Stimulated activated CD4-positive, alpha-beta T cell treated with anti-CD3 and anti-CD28 coated beads, Interleukin-1b, Interleukin-23, amount 100 ng/mL, for 48 hours (primary cell): ENCODE results near the gene DOCK1.

Source experiments
- DNase-seq: peaks from one replicate; pipeline ENCODE4 v3.0.0-alpha.2; 2020

Gene DOCK1

GRCh38 chr10:127193125-127193524, 287.9 kb downstream of the DOCK1 start:
- DNase-seq = no peak

GRCh38 chr10:127194111-127194510, 288.9 kb downstream of the DOCK1 start:
- no peak for DNase-seq

DNA sequence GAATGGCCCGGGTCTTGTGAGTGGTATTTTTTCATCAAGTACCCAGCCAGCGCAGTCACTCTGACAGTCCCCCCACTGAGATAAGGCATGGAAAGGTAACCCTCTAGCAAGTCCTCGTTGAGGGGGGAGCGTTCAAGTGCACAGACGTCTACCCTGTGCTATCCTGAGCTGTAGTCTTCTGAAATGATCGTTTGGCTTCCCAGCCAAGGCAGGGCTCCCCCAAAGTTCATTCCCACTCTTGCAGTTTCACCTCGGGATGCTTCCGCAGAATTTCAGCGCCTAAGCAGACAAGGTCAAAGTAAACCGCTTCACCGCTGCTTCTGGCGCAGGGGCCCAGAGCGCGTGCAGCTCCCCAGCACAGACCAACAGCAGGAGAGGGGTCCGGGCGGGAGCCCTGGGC, 289.4 kb downstream of the DOCK1 start:
- no peak for DNase-seq

DNA sequence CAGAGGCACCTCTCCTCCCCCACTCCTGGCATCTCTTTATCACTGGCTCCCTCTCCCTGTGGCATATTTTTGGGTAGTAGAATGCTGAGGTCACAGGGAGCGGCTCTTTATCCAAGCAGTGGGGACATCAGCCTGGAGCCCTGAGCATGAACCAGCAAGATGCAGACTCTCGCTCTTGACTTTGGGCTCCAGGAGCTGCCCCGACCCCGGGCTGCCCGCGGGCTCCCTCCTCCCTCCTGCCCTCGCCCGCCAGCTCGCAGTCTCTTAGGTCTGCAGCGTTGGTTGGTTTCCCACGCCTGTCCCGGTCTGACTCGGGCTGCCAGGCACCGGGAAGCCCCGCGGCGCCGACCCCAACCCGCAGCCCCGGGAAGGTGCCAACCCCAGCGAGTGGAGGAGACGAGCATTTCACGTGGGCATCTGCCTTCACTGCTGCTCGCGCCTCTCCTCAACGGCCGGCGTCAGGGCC, 289.8 kb downstream of the DOCK1 start:
- DNase-seq = no peak

DNA sequence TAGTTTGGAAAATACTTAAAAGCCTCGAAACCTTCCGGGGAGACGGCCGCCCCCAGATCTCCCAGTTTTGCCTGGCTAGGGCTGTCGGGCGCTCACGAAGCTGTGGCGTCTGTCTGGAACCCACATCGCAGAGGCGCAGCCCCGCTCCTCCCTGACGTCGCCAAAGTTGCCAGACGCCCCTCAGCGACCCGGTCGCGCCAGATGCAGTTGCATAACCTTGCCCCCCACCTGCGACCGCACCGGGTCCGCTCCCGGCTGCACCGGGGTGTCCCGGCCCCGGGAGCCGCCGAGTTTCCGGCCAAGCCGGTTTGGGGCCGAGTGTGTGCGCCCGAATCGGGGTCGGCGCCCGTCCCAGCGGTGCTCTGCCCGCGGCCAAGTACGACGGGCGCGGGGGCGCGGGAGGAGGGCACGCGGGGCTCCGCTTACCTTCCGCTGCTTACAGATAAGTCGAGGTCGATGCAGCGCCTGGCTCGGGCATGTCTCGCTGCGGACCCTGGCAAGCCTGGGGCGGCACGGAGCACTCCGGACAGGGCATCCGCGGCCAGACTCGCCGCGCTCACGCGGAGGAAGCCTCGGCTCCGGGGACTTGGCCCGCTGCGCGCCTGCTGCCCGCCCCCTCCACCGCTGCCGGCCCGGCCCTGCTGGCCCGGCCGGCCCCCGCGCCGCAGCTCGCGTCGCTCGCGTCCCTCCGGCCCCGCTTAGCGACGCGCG, 290.5 kb downstream of the DOCK1 start:
- DNase-seq = no peak

- no peak for DNase-seq
Measured at GRCh38 chr10:127196282-127197153, 291.3 kb downstream of the DOCK1 start, which contains the start of gene INSYN2A. INSYN2A (minus strand) TSS chr10:127196591; CDS start chr10:127176395, 20,196 bp downstream.

DNA sequence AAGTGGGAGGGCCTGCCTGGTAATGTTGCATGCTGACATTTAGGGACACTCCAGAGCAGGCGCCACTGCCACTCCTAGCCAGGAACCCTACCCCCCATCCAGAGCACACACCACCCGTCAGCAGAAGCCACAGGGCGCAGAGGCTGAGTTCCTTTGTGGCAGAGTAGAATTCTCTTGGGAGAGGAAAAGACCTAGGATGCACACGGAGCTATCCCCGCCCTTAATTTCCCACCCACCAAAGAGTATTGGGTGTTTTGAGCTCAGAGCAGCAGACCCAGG, 291.9 kb downstream of the DOCK1 start:
- DNase-seq = no peak

- no peak for DNase-seq
Measured at GRCh38 chr10:127198307-127198706, 293.1 kb downstream of the DOCK1 start.

GRCh38 chr10:127198721-127199120, 293.5 kb downstream of the DOCK1 start:
- no peak for DNase-seq

DNA sequence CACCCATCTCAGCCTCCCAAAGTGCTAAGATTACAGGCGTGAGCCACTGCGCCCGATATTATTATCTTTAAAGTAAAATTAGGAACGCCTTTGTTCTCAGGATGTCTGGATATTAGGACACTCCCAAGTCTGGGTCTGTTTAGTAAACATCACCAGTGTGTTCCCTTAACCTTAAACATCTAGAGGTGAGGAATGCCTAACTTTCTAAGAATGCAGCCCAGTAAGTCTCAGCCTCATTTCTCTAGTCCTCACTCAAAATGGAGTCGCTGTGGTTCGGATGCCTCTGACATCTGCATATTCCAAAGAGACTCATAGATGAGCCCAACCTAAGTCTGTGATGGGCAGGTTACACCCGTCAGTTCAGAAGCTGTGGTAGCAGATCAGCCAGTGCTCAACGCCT, 295.4 kb downstream of the DOCK1 start:
- DNase-seq = no peak

DNA sequence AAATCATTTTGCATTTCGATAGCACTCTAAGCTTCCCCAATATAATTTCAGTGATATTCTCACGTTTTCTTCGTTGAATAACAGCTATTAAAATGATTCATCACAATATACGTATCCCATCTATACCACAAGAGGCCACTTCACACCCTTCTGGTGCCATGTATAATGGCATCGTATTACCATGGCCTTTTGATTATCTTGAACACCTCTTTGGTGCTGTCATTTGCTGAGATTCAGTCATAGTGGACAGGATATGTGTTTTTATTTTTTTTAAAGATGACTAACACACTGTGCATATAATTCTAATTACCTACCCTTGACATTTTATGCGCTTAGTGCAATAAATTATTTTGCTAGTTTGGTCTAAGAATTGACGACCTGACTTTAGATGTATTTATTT, 297.8 kb downstream of the DOCK1 start:
- DNase-seq = no peak

DNA sequence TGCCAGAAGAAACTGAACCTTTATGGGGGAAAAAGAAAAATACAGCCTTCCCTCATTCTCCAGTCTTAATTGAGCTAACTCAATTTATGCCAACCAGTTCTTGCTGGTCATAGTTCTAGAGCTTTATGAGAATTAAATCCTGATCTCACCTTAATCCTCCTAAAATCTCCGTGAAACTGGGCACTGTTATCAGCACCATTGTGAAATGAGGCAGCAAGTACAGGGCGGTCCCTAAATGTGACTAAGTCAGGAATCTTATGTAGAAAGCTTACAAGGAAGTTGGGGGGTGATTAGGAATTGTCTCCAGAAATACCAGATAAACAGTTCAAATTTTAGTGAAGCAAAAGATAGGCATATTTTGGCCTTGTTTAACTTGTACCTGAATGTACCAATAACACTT, 301.9 kb downstream of the DOCK1 start:
- DNase-seq = no peak

- DNase-seq = no peak
Measured at GRCh38 chr10:127210936-127211466, 305.8 kb downstream of the DOCK1 start.

DNA sequence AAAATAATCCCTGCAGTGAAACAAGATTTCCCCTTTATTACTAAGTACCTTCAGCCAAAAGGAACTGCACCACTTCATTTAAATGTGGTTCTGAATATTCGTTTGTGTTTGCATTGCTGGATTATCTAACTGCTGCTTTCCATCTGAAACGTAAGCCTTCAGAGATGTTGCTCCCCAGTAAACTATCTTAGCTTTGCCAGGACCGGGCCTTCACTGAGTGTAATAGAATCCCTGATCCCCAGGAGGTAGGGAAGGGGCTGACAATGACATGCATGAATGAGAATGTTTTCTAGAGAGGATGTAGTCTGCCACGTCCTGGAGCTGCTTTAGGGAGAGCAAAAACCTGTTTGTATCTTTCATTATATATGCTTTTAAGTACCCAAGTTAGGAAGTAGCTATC, 310.6 kb downstream of the DOCK1 start:
- no peak for DNase-seq

DNA sequence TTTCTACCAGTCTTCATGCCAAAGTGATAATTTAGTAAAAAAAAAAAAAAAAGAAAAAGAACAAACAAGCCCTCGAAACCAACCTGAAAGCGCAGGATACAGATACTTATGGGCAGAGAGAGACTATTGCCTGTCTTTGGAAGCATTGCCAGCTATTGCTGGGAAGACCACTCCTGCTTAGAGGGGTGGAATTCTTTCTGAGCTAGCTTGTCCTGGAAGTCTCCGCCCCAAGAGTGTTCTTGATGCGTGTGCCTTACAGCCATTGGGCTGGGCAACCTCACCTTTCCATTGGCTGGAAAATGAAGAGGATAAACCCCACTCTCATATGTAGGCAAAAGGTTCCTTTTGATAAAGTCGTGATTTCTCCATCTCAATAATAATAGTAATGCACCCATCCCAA, 311.0 kb downstream of the DOCK1 start:
- DNase-seq = no peak

GRCh38 chr10:127216786-127217185, 311.6 kb downstream of the DOCK1 start:
- DNase-seq = no peak

- DNase-seq = no peak
Measured at GRCh38 chr10:127218658-127219057, 313.4 kb downstream of the DOCK1 start.

DNA sequence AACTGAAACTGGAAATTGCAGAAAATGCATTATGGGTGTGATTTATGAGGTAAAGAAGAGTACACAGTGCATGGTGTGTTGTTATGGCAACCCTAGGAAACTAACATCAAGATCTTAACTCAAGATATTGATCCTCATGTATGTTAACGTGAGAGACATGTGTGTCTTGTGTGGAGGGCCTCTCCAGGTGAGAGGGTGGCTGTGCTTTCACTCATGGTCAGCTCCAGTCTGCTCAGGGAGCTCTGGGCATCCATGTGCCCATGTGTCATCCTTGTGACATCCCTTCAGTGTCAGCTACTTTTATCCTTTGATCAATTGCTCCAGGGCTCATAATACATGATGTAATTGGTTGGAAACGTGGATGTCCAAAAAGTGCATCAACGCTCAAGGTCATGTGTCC, 316.1 kb downstream of the DOCK1 start:
- DNase-seq = no peak

- DNase-seq = no peak
Measured at GRCh38 chr10:127227027-127227426, 321.8 kb downstream of the DOCK1 start.

- DNase-seq = no peak
Measured at GRCh38 chr10:127227663-127228062, 322.4 kb downstream of the DOCK1 start.

GRCh38 chr10:127228195-127228787, 323.1 kb downstream of the DOCK1 start:
- no peak for DNase-seq

- DNase-seq = no peak
Measured at GRCh38 chr10:127234306-127234800, 329.1 kb downstream of the DOCK1 start.

- no peak for DNase-seq
Measured at GRCh38 chr10:127236266-127236665, 331.0 kb downstream of the DOCK1 start.

DNA sequence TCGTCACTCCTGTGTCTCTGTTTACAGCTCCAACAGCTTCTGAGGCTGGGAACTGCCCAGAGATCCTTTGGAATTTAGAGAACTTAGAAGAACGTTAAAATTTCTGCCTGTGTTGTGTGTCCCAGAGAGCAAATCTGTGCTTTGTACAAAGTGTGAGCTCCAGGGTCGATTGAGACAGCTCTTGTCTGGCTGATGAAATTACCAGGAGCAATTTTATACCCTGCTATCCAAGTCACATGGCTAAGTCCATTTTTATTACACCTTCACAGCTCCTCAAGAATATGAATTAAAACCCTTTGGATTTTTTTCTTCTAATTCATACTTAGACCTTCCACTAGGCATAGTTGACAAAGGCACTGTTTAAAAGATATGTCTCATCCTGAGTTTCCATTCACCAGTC, 337.7 kb downstream of the DOCK1 start:
- no peak for DNase-seq
